Panc1 (cell line): ENCODE results near the gene NEUROG1. TPM values are rescaled to one million over a fixed set of nuclear protein-coding genes. Genes with fewer than 3 reads are reported as not detected.

Experiments
- ATAC-seq: fragments of 200-7000 bp; cut with Tn5 transposase; 2 replicates; pipeline ENCODE4 v1.9.1; 2020; ENCODE audit warnings: mild to moderate bottlenecking, moderate library complexity
- BruUV-seq: library from RNA; stranded (reverse); fragments of 400-500 nt; replicated peaks from 2 replicates; lab custom pipeline; 2021; lab: Mats Ljungman, UMichigan
- CTCF ChIA-PET: fragments of 300-600 bp; sonication (Branson Sonifier 250); formaldehyde crosslinking; loops from one replicate; lab custom pipeline; 2022; ENCODE audit warnings: antibody characterized with exemption; lab: Charles Lee
- POLR2A ChIA-PET: fragments of 300-600 bp; sonication (Branson Sonifier 250); formaldehyde crosslinking; loops from one replicate; lab custom pipeline; 2022; ENCODE audit warnings: antibody characterized with exemption; lab: Charles Lee
- DNase-seq: peaks from one replicate; pipeline ENCODE4 v3.0.0-alpha.2; 2010; ENCODE audit warnings: low read depth, low spot score
- H3K27ac ChIP-seq: 2 replicates; pipeline ENCODE4 v1.5.1; 2011; ENCODE audit warnings: mild to moderate bottlenecking, low read length, inconsistent platforms
- H3K27me3 ChIP-seq: fragments of 200-500 bp; sonication (Bioruptor generic); 2 replicates; pipeline ENCODE4 v1.6.0; 2014; ENCODE audit warnings: low read length, inconsistent platforms; ENCODE audit not compliant: control insufficient read depth, insufficient read depth
- H3K36me3 ChIP-seq: fragments of 200-500 bp; sonication (Bioruptor generic); 2 replicates; pipeline ENCODE4 v1.5.1; 2014; ENCODE audit warnings: inconsistent platforms, mild to moderate bottlenecking, low read length, moderate library complexity; ENCODE audit not compliant: control insufficient read depth, insufficient read depth
- H3K4me1 ChIP-seq: 2 replicates; pipeline ENCODE4 v1.5.1; 2011; ENCODE audit warnings: inconsistent platforms, mild to moderate bottlenecking, low read length, moderate library complexity; ENCODE audit not compliant: control insufficient read depth, insufficient read depth
- H3K4me3 ChIP-seq, 2 experiments: 2 replicates each; pipeline ENCODE4 v1.5.1; 2011 to 2012; ENCODE audit warnings: low read depth in 2 of 2, low read length in 2 of 2, mild to moderate bottlenecking in 2 of 2, inconsistent platforms in 1 of 2, moderate library complexity in 1 of 2
- H3K9me3 ChIP-seq: fragments of 200-500 bp; sonication (Bioruptor generic); 2 replicates; pipeline ENCODE4 v1.5.1; 2014; ENCODE audit warnings: low read depth, mild to moderate bottlenecking, inconsistent platforms, low read length, moderate library complexity; ENCODE audit not compliant: control insufficient read depth, insufficient read depth
- POLR2AphosphoS5 ChIP-seq: IDR thresholded peaks from 2 replicates; pipeline ENCODE4 v1.6.1; 2012; ENCODE audit warnings: mild to moderate bottlenecking, low read depth, low read length, moderate library complexity
- REST ChIP-seq, 2 experiments: IDR thresholded peaks; 2 replicates each; pipeline ENCODE4 v1.6.1; 2011 to 2012; ENCODE audit warnings: low read depth in 2 of 2, control low read depth in 1 of 2, low read length in 1 of 2, mild to moderate bottlenecking in 1 of 2, moderate library complexity in 1 of 2; ENCODE audit not compliant: insufficient read depth in 1 of 2
- SIN3A ChIP-seq: IDR thresholded peaks from 2 replicates; pipeline ENCODE4 v1.6.1; 2012; ENCODE audit warnings: low read depth, mild to moderate bottlenecking, low read length, moderate library complexity, borderline replicate concordance; ENCODE audit not compliant: insufficient read depth
- TCF7L2 ChIP-seq: IDR thresholded peaks from 2 replicates; pipeline ENCODE4 v1.6.1; 2011; ENCODE audit warnings: mild to moderate bottlenecking, low read depth, low read length, inconsistent platforms
- in situ Hi-C: cut with HindIII; loops from 2 replicates; pipeline ENCODE4 v1.10.0; 2016; ENCODE audit warnings: low sequenced_read_pairs, low pct_unique_long_range_greater_than_20kb
- intact Hi-C: fragments of 100-400 bp; cut with micrococcal nuclease; formaldehyde crosslinking; loops from one replicate; pipeline ENCODE4 v1.10.0; 2022; ENCODE audit not compliant: unreplicated experiment
- total RNA-seq: library from RNA; stranded (reverse); gene quantifications from one replicate; pipeline ENCODE4 v1.2.1, GENCODE V29; 2021; ENCODE audit not compliant: unreplicated experiment
- TF ChIP-seq, protein P1 (sequence below): fragments of 450-650 bp; IDR thresholded peaks from 2 replicates; pipeline ENCODE4 v1.5.1; 2017; ENCODE audit warnings: mild to moderate bottlenecking

NEUROG1 gene
- total RNA-seq, 1 experiment from 2014 or later, result not detected

DNA sequence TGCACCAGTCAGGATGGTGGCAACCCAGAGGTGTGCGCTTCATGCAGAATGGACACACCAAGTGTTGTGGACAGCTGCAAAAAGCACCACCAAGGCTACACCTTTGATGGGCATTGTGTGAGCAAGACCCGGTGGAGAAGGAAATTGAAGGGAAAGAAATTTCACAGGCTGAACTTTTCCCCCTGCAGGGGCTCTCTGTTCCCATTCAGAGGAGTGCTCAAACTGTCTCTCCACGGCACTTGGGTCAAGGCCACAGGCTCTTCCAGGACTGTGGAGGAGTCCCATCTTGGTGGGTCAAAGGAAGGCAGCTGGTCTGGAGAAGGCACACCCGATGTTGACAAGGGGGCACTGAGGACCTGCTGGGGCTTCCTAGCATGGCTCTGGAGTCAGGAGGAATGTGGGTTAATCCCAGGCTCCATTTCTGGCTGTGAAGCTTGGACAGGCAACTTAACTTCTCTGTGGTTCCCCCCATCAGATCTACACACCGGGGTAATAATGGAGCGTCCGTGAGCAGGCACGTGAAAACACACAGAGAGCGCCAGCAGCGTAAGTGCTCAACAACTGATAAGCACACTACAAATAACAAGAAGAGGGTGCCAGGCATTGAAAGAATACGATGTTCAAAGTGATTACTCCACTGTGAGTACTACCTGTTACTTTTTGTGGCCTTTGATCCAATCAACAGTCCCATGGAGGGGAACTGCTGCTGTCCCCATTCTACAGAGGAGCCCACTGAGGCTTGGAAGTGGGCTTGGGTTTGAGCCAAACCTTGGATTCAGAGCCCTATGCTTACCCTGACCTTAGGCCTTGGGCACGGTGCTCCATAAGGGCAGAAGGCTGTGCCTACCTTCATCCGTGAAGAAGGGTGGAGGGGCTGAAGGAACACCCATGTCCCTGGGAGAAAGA is 49.4 kb downstream of the NEUROG1 start:
- intact Hi-C loops (no loop called here), in situ Hi-C loops (no loop called here)
- POLR2A ChIA-PET, result no interaction called here
- Histone ChIP-seq H3K4me3 (no peak overlapping the region), H3K27me3 (peaks cover 3% of the 10 kb centered on the region; the same call in 1 of the 2 replicates), H3K36me3 (no peaks in the 10 kb centered on the region), H3K27ac (no peak overlapping the region), H3K9me3 (no peaks in the 10 kb centered on the region), H3K4me1 (no peaks in the 10 kb centered on the region)
- CTCF ChIA-PET, result interaction anchor here (1.6 kb wide), 1 partner anchor 79 kb away, joined by 3 read pairs; no protein-coding TSS in a partner anchor
- BruUV-seq, result no TSS peak
- DNase-seq (no peak), ATAC-seq (no peak)
- TF ChIP-seq, protein P1, sequence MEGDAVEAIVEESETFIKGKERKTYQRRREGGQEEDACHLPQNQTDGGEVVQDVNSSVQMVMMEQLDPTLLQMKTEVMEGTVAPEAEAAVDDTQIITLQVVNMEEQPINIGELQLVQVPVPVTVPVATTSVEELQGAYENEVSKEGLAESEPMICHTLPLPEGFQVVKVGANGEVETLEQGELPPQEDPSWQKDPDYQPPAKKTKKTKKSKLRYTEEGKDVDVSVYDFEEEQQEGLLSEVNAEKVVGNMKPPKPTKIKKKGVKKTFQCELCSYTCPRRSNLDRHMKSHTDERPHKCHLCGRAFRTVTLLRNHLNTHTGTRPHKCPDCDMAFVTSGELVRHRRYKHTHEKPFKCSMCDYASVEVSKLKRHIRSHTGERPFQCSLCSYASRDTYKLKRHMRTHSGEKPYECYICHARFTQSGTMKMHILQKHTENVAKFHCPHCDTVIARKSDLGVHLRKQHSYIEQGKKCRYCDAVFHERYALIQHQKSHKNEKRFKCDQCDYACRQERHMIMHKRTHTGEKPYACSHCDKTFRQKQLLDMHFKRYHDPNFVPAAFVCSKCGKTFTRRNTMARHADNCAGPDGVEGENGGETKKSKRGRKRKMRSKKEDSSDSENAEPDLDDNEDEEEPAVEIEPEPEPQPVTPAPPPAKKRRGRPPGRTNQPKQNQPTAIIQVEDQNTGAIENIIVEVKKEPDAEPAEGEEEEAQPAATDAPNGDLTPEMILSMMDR, result no peak
- TF ChIP-seq POLR2AphosphoS5 (no peak), REST (IDR thresholded peaks at IDR 0.05; ENCODE audit: insufficient read depth in 1 of 2, low read depth in 2 of 2, low read length in 1 of 2) (no peak), TCF7L2 (no peak), SIN3A (no peak)

- H3K27me3 ChIP-seq, result peaks cover 3% of the 10 kb centered on the region; the same call in 1 of the 2 replicates
- CTCF ChIA-PET, result no interaction called here
- no peak overlapping the region for H3K4me3 ChIP-seq
- POLR2A ChIA-PET, result no interaction called here
- in situ Hi-C loops, result no loop called here
- H3K36me3 ChIP-seq, result no peaks in the 10 kb centered on the region
- ATAC-seq (no peak), DNase-seq (no peak)
- intact Hi-C loops, result no loop called here
- no TSS peak for BruUV-seq
- H3K4me1 ChIP-seq, result no peaks in the 10 kb centered on the region
- no peak for TF ChIP-seq POLR2AphosphoS5
- no peak for TF ChIP-seq REST (IDR thresholded peaks at IDR 0.05; ENCODE audit: insufficient read depth in 1 of 2, low read depth in 2 of 2, low read length in 1 of 2)
- TF ChIP-seq TCF7L2, result no peak
- TF ChIP-seq SIN3A, result no peak
- TF ChIP-seq, protein P1, result no peak
- no peaks in the 10 kb centered on the region for H3K9me3 ChIP-seq
- H3K27ac ChIP-seq, result no peak overlapping the region
Measured at GRCh38 chr5:135484674-135485086, 51.1 kb downstream of the NEUROG1 start.
